Myocyte (in vitro differentiated cells): Measurements from ENCODE around the gene PRDM11. TPM values are rescaled to one million over a fixed set of nuclear protein-coding genes. Genes with fewer than 3 reads are reported as not detected.
"Not testable (repeated sequence)": the region's sequence is repeated elsewhere in the genome, so short reads cannot be mapped to it uniquely, and the experiment has no call there.

Experiments used
- DNase-seq: peaks from one replicate; pipeline ENCODE4 v3.0.0-alpha.2; 2012; ENCODE audit warnings: low read depth
- polyA plus RNA-seq: library from polyadenylated mRNA; unstranded; fragments of >200 nt; gene quantifications from one replicate; pipeline ENCODE4 v1.2.1, GENCODE V29; 2012; ENCODE audit warnings: missing spikeins
- total RNA-seq: library from RNA; depleted of rRNA; stranded (reverse); fragments of >200 nt; gene quantifications from 2 replicates; pipeline ENCODE4 v1.2.3, GENCODE V29; 2014

The PRDM11 gene
- total RNA-seq, result 4.2 and 6.3 TPM in 2 replicates
- 5.5 TPM for polyA plus RNA-seq

DNA sequence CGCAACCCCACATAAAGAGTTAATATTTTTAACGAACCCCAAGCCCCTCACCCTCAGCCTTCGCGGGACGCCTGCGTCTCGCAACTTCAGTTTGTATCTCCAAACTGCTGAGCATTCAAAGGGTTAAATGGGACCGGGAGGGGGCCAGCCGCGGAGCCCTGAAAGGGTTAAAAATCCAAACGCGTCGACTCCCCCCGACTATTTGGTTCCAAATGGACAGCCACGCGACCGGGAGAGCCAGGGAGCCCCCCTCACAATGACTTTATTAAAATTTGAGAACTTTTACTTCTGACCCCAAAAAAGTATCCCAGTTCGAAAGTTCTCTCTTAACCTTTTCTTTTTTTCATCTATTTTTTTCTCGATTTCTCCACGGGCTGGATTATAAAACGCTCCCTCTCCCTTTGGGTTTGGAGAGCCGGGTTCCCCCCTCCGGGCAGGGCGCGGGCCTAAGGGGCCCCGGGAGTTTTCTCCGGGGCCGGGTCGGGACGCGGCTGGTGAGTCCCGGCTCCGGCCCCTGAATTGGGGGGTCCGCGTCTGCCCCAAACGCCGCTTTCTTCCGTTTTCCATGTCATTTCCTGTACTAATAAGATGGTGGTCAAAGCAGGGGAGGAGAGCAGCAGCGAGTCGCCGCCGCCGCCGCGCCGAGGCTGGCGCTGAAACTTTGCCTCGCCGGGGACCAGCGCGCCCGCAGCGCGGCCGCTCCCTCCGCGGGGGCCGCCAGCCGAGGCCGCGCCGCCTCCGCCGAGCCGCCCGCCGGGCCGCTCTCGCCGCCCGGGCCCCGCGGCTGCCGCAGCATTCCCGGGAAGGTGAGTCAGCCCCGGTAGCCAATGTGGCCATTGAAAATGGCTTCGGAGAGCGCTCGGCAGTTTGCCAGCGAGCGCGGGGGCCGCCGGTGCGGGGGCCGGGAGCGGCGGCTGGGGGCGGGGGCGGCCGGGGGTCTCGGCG is at the start of gene PRDM11:
Gene PRDM11 (plus strand): TSS at position 568 of the 945 bp plus-strand sequence. CDS start 35,128 bp downstream, outside the sequence.
- DNase-seq, result peak; percentile 87

DNA sequence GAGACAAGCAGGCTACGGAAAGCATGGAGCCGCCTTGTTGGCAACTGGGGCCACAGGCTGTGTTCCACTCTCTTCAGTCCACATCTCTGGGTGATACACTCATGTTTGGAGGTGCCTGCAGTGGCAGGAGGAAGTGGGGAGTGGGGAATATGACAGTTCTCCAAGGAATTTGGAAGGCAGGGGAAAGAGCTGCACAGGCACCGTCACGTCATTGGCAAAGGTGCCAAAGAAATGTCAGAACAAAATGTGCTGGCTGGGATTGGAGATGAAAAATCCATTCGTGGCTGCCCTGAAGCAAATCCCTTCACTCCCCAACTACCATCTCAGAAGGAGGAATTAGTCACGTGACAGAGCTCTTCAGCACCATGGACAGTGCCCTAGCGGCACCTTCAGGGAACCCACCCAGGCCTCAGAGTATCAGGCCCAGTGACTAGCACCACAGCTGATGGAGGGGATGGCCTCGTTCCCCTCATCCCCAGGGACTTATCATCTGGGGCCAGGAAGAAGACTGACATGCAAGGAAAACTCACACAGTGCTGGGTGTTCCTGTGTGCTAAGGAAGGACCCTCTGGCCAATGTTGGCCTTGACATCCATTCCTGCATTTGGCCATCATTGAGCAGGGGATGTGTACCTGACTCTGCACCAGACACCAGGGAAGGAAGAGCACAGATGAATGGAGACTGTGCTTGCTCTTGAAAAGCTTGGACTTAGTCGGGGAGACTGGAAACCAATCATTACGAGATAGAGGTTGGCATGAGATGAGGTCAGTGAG is 48.5 kb upstream of the PRDM11 start:
- DNase-seq, result peak; percentile 70

DNA sequence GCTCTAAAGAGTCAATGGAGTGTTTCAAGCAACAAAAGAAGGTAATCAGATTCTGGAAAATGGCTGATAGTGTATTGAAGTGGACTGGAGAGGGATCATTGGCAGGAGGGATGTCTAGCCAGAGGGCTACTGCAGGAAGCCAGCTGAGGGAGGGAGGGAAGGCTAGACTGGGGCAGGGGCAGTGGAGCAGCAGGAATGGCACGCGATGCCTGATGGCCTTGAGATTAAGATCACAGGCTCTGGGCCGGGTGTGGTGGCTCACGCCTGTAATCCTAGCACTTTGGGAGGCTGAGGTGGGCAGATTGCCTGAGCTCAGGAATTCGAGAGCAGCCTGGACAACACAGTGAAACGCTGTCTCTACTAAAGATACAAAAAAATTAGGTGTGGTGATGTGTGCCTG is 47.5 kb upstream of the PRDM11 start:
- no peak for DNase-seq

DNA sequence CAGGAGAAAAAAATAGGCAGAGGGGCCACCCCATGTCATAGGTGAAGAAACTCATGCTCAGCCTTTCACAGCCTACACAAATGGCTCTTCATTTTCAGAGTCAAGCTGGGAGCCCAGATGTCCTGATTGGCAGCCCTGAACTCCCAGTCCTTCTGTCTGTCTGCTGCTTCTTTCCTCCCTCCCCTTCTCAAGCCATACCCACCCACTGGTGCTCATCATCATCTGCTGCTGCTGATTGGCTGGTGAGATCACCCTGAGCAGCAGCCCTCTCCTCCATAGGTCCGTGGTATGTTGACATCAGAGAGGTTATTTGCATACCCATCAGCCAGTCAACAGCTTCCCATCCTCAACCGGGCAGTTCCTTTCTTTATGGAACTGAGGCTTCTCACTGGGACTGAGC is 46.1 kb upstream of the PRDM11 start:
- DNase-seq, result no peak

DNA sequence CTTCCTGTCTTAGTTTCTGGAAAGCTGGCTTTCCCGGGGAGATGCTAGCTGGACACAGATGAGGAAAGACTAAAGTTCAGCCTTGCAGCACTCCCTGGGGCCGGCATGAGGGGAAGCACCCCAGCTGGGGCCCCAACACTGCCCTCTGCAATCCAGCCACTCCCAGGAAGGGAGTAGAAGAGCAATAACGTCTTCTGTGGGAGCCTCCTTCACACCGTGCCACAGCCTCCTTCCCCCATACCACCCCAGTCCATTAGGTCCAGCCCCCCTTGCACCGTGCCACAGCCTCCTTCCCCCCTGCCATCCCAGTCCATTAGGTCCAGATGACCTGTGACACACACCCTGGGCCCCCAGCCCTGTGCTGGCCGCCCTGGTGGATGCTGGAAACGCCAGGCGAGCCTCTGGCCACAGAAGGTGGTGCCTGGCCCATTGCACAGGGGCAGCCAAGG is 44.1 kb upstream of the PRDM11 start:
- no peak for DNase-seq

DNA sequence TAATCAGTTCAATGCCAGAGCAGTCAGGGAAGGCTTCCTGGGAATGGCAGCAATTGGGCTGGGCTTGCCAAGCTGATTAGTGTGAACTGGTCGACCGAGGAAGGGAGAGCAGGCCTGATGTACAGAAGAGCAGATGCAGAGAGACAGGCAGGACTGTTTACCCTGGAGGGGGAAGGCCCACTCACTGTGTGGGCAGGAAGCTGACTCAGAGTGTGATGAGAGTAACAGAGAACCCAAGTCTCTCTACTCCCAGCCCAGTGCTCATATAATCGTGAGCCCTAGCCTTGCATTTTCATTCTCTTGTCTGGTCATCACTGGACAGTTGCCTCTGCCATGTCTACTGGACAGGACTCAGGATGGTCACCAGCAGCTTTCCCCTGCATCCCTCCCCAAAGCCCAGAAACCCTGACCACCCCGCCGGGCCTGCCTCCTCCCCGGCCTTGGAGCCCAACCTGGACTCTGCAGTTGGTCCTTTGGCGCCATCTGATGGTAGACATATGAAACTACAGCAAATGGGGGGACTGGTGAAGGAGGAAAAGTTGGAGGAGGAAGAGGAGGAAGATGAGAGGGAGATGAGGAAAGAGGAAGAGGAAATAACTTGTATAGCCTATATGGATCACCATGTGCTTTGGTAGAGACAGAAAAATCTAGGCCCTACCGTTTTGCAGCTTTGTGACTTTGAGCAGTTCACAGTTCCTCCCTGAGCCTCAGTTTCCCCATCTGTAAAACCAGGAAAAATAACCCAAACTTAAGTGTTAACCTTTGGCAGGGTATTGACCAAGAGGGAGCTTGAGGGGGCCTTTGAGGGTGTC is 43.4 kb upstream of the PRDM11 start:
- peak; percentile 77 for DNase-seq

DNA sequence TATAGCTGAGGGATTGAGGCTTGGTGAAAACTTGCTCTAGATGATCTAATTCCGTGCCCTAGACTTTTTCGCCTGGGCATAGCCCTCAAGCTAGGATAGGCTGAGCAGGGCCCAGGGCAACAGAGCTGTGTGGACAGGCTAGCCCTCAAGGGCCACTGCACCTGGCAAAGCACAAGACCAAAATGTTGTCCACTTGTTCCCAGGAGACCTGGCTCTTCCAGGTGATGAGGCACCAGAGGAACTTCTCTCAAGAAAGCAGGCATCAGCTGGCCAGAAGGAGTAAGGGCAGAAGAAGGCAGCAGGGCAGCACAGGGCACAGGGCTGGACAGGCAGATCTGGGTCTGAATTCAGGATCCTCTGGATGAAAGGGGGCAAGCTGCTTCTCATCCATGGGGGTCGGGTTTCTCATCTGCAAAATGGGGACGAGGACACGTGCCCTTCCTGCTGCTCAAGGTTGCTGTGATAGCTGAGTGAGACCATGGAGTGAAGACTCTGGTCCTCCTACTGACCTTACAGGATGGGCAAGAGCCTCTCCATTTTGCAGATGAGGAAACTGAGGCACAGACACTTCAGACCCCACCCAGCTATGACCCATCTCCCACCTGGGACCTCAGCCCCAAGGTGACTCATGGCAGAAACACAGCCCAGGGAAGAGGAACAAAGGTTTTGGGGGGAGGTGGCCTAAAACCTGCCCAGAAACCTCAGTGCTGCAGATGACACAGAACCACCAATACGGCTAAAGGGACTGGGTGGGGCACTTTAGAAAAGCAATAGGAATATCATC is 42.2 kb upstream of the PRDM11 start:
- DNase-seq, result peak; percentile 26

DNA sequence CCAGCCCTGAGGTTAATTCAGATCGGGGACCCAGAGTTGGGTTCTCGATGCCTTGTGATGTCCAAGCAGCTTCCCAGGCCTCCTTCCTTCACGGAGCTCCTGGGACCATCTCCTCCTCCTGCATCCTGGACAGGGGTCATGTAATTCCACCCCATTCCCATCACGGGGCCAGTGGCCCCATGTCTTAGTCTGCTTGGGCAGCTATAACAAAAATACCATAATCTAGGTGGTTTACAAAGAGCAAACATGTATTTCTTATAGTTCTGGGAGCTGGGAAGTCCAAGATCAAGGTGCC is 41.7 kb upstream of the PRDM11 start:
- no peak for DNase-seq

DNA sequence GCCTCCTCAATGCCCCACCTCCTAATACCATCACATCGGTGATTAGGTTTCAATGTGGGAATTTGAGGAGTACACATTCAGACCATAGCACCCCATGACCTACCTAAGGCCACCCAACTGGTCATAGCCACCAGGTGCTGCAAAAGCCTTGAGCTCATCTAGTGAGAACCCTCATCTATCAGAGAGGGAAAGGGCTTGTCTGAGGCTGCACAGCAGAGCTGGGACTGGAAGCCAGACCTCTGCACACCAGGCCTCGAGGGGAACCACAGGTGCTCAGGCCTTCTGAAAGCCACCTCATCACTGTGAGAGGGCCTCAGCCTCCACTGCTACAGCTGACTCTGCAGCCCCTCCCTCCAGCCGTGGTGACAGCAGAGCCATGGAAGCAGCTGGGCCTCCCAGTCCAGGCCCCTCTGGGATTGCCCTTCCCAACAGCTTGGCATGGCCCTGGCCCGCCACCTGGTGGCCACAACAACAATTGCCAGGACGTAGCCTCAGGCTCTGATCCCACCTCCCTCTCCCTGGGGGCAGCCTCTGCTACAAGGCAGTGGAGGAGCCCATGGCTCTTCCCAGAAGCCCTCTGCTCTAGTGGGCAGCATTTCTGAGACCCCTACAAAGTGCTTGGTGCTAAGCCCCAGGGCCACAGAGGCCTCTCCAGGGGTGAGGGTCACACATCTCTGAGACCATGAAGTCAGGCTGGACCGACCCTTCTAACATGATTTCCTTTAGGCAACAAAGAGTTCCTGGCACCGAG is 41.0 kb upstream of the PRDM11 start:
- peak; percentile 97 for DNase-seq

DNA sequence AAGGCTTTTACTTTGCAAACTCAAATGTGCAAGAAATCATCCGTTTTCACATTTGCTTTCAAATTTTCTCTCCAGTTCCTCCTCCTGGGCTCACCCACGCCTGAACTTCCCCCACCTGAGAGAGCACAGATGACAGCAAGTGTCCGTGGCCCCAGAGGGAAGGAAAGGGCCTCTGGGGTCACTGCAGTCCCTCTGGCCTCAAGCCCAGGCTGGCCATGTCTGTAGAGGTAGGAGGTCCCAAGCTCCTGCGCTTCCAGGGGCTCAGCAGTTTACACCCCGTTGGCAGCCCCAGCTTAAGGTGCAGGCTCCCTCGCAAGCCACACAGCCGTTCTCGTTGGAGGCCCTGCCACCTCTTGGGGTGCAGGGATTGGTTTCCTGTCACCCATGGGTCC is 40.5 kb upstream of the PRDM11 start:
- no peak for DNase-seq

DNA sequence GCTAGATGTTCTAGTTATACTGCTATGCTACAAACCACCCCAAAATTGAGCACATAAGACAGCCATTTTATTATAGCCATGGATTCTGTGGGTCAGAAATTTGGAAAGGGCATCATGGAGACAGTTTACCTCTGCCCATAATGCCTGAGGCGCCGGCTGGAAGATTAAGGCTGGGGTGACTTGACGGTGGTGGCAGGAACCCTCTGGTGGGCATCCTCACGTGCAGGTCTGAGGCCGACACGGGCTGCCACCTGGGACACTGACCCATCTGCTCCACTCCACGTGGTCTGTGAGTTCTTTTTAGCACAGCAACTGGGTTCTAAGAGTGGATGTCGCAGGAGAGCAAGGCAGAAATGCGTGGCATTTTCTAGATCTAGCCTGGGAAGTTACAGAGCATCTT is 40.0 kb upstream of the PRDM11 start:
- no peak for DNase-seq

DNA sequence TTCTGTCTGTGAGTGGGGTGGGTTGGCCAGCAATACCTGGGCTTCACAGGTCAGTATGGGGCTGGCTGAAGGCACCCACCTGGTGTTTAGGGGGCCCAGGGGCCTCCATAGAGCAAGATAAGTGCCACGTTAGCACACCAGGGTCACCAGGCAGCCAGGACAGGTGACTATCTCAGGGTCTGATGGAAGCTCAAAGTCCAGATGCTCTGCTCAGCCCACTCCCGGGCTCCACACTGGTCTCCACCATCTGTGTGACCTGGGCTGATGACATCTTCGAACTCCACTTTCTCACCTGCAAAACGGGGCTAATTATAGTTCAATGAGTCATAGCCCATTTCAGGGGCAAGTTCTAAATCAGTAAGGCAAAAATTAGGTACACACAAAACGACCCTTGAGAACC is 39.4 kb upstream of the PRDM11 start:
- DNase-seq, result no peak

DNA sequence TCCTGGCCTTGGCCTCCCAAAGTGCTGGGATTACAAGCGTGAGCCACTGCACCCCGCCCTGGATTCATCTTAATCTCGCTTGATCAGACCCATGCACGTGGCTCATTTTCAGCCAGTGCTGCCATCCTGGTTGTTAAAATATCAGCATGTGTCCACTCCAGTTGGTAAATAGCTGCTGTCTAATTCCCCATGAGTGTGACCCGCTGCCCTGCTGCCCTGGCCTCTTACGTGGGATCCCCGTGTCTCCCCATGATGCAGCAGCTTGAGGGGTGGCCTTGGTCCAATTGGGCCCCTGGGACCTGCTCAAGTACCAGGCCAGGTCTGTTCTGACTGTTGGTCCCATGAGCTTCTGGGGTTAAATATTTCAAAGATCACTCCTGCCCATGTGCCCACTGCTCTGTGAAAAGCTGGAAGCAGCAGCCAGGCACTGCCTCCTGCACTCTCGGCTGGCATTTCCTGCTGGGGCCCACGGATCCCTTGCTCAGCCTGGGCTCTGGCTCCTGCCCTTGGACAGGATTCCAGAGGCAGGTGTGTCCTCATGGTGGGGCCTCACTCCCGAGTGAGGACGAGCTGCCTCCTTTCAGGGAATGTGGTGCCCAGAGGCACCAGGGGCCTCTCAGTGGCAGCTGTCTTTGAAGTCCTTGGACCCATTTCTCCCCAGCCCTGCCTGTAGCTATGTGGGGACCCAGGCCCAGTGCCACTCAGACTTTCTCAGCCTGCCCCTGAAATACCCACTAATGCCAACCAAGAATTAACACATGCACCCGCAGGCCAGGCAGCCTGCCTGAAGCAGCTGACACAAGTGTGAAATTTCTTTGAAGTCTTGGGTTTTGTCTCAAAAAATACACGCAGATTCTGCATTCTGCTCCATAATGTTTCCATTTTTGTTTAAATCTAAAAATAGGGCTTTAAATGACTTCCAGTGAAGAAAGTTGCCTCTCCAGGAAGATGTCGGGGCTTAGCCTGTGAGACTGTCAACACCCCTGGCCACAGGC is 38.1 kb upstream of the PRDM11 start:
- no peak for DNase-seq

DNA sequence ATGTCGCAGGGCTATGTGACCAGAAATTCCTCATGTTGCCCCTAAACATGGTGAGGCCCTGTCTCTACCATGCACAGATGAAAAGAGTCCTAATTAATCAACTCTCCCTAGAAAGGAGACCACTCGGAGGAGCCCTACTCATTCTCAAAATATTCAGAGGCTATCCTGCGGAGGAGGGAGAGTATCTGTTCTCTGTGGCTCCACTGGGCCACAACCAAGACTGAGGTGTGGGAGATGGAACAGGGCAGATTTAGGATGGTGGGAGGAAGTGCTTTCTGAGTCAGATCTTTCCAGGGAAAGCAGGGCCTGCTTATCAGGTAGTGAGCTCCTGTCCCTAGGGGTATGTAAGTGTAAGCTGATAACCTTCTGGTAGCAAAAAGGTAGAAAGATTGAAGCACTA is 37.0 kb upstream of the PRDM11 start:
- DNase-seq, result no peak

DNA sequence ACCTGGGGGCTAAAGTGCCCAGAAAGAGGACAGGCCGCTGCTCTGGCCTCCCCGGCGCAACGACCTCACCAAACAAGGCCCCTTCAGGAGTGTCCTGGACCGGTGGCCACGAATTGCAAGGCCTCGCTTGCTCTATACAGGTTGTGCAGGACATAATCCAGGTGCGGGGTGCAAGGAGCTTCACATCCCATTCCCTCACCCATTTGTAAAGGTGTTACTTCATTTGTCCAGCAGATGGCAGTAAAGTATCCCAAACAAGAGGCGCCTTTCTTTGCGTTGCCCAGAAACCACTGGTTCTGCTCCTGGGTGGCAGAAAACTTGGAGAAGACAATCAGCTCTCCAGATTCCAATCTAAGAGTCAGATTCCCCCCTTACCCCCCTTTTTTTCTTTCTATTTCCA is 35.9 kb upstream of the PRDM11 start:
- peak; percentile 79 for DNase-seq

DNA sequence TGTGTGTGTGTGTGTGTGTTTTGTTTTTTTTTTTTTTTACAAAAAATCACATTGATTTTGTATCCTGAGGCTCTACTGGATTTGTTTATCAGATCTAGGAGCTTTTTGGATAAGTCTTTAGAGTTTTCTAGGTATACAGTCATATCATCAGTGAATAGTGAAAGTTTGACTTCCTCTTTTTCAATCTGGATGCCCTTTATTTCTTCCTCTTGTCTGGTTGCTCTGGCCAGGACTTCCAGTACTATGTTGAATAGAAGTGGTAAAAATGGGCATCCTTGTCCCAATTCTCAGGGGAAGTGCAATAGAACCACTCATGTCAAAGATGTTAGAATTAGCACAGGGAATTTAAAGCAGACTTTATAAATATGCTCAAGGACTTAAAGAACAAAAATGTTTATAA is 32.6 kb upstream of the PRDM11 start:
- DNase-seq, result no peak

DNA sequence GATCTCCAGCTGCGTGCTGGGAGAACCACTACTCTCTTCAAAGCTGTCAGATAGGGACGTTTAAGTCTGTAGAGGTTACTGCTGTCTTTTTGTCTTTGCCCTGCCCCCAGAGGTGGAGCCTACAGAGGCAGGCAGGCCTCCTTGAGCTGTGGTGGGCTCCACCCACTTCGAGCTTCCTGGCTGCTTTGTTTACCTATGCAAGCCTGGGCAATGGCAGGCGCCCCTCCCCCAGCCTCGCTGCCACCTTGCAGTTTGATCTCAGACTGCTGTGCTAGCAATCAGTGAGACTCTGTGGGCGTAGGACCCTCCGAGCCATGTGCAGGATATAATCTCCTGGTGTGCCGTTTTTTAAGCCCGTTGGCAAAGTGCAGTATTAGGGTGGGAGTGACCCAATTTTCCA is 18.6 kb upstream of the PRDM11 start:
- not testable (repeated sequence) for DNase-seq

DNA sequence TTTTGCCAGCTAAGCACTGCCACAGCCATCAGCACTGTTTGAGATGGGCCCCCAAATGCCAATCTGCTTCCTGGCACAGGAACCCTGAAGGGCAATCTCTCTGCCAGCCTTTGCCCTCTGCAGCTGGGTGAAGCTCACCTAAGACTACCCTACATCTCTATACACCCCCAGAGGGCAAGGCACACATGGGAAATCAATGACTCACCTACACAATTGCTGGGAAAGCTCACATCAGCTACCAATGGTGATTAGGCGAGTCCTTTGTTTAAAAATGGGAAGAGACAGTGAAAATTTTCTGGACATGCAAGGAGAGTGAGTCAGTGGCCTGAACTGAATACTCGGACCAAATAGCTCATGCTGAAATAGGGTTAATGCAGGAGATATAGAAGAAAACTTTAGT is 12.6 kb upstream of the PRDM11 start:
- no peak for DNase-seq

DNA sequence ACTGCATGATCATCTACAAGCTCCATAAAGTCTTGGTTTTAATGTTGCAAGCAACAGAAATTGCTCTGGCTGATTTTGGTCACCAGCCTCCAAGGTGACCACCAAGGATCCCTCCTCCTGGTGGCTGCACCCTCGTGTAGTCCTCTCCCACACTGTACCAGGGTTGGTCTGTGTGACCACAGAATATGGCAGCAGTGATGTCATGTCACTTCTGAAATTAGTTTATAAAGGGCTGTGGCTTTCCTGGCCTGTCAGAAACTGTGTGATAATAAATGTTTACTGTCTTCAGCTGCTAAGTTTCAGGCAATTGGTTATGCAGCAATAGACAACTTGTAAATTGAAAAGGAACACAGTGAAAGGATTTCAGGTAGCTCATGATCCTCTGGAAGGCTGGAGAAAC is 5.3 kb upstream of the PRDM11 start:
- peak; percentile 52 for DNase-seq
